Stimulated activated CD8-positive, alpha-beta memory T cell treated with anti-CD3 and anti-CD28 coated beads, Interleukin-4, amount 100 ng/mL, for 4 hours (primary cell): ENCODE results near the gene SPNS2.

Experiments used
- DNase-seq, 2 donors: peaks; one replicate each; pipeline ENCODE4 v3.0.0-alpha.2; 2020; ENCODE audit warnings: low read depth in 2 of 2, low spot score in 1 of 2

SPNS2 gene

GRCh38 chr17:4519361-4519788 lies 20.7 kb downstream of the SPNS2 start:
- DNase-seq, result no peak

GRCh38 chr17:4520060-4520893 lies 21.6 kb downstream of the SPNS2 start:
- no peak for DNase-seq

- no peak for DNase-seq
Measured at GRCh38 chr17:4520894-4521600, 22.4 kb downstream of the SPNS2 start.

- no peak for DNase-seq
Measured at GRCh38 chr17:4522661-4523060, 24.0 kb downstream of the SPNS2 start.

GRCh38 chr17:4523946-4524345 lies 25.3 kb downstream of the SPNS2 start:
- DNase-seq, result no peak

- DNase-seq, result no peak
Measured at GRCh38 chr17:4525691-4526397, 27.2 kb downstream of the SPNS2 start.

GRCh38 chr17:4527134-4527533 lies 28.5 kb downstream of the SPNS2 start:
- DNase-seq, result no peak

- DNase-seq, result no peak
Measured at GRCh38 chr17:4527566-4528125, 29.0 kb downstream of the SPNS2 start.

GRCh38 chr17:4529533-4530152 lies 31.0 kb downstream of the SPNS2 start:
- no peak for DNase-seq

- DNase-seq, result no peak
Measured at GRCh38 chr17:4530799-4531730, 32.4 kb downstream of the SPNS2 start.

GRCh38 chr17:4531988-4532736 lies 33.5 kb downstream of the SPNS2 start:
- no peak for DNase-seq

- DNase-seq, result no peak
Measured at GRCh38 chr17:4532860-4533522, 34.3 kb downstream of the SPNS2 start.

GRCh38 chr17:4533523-4534504 lies 35.1 kb downstream of the SPNS2 start:
- no peak for DNase-seq

- no peak for DNase-seq
Measured at GRCh38 chr17:4534515-4534914, 35.8 kb downstream of the SPNS2 start.

GRCh38 chr17:4534928-4535666 lies 36.4 kb downstream of the SPNS2 start:
- no peak for DNase-seq

GRCh38 chr17:4535667-4536258 lies 37.1 kb downstream of the SPNS2 start:
- DNase-seq, result no peak
